Loucy (cell line): ENCODE results near the gene ARHGEF39.
A peak's percentile ranks its signal among the peaks of the same experiment; 100 is the strongest.

Experiments used
- H2AFZ ChIP-seq: fragments of 200-600 bp; sonication (generic); 2 replicates; pipeline ENCODE4 v1.6.0; 2016; ENCODE audit warnings: antibody characterized with exemption, mild to moderate bottlenecking, low read length, moderate library complexity
- H3F3A ChIP-seq: fragments of 200-600 bp; 2 replicates; pipeline ENCODE4 v1.6.0; 2016; ENCODE audit warnings: antibody characterized with exemption, low read depth, mild to moderate bottlenecking
- H3K27me3 ChIP-seq: fragments of 200-600 bp; sonication (generic); 2 replicates; pipeline ENCODE4 v1.6.1; 2014; ENCODE audit warnings: low read length, mild to moderate bottlenecking; ENCODE audit not compliant: insufficient read depth, poor library complexity, severe bottlenecking
- H3K36me3 ChIP-seq: fragments of 200-600 bp; sonication (generic); 2 replicates; pipeline ENCODE4 v1.6.1; 2016; ENCODE audit warnings: low read length; ENCODE audit not compliant: insufficient read depth
- H3K4me1 ChIP-seq: fragments of 200-600 bp; sonication (generic); 2 replicates; pipeline ENCODE4 v1.5.1; 2014; ENCODE audit warnings: low read length, mild to moderate bottlenecking; ENCODE audit not compliant: insufficient read depth, poor library complexity, severe bottlenecking
- H3K4me2 ChIP-seq: fragments of 200-600 bp; sonication (generic); 2 replicates; pipeline ENCODE4 v1.6.0; 2014; ENCODE audit warnings: antibody characterized with exemption, low read length, low read depth, mild to moderate bottlenecking; ENCODE audit not compliant: poor library complexity, severe bottlenecking
- H3K4me3 ChIP-seq: fragments of 200-600 bp; sonication (generic); 2 replicates; pipeline ENCODE4 v1.5.1; 2014; ENCODE audit warnings: low read length, mild to moderate bottlenecking, mixed read lengths; ENCODE audit not compliant: poor library complexity, severe bottlenecking
- H3K79me2 ChIP-seq: fragments of 200-600 bp; sonication (generic); 2 replicates; pipeline ENCODE4 v1.6.1; 2014; ENCODE audit warnings: low read length; ENCODE audit not compliant: insufficient read depth
- H3K9ac ChIP-seq: fragments of 200-600 bp; sonication (generic); 2 replicates; pipeline ENCODE4 v1.6.0; 2014; ENCODE audit warnings: mild to moderate bottlenecking, low read depth, low read length, moderate library complexity; ENCODE audit not compliant: poor library complexity, severe bottlenecking
- H3K9me2 ChIP-seq: fragments of 200-600 bp; sonication (generic); replicated peaks from 2 replicates; pipeline ENCODE4 v1.6.1; 2016; ENCODE audit warnings: low read depth, low read length, mixed read lengths
- H3K9me3 ChIP-seq: fragments of 200-600 bp; sonication (generic); 2 replicates; pipeline ENCODE4 v1.6.1; 2014; ENCODE audit warnings: mild to moderate bottlenecking, antibody characterized with exemption, low read length, low read depth; ENCODE audit not compliant: insufficient read depth
- H4K20me1 ChIP-seq: fragments of 200-600 bp; sonication (generic); 2 replicates; pipeline ENCODE4 v1.6.0; 2014; ENCODE audit warnings: antibody characterized with exemption, low read length, mild to moderate bottlenecking; ENCODE audit not compliant: insufficient read depth, poor library complexity, severe bottlenecking
- EZH2phosphoT487 ChIP-seq: fragments of 200-600 bp; IDR thresholded peaks from 2 replicates; pipeline ENCODE4 v1.6.1; 2018; ENCODE audit warnings: antibody characterized with exemption, mild to moderate bottlenecking, moderate library complexity, borderline replicate concordance
- TF ChIP-seq, protein P1 (sequence below): fragments of 200-600 bp; sonication (generic); conservative IDR thresholded peaks from 2 replicates; pipeline ENCODE4 v1.5.1; 2014; ENCODE audit warnings: mild to moderate bottlenecking, antibody characterized with exemption, low read length

The ARHGEF39 gene

DNA sequence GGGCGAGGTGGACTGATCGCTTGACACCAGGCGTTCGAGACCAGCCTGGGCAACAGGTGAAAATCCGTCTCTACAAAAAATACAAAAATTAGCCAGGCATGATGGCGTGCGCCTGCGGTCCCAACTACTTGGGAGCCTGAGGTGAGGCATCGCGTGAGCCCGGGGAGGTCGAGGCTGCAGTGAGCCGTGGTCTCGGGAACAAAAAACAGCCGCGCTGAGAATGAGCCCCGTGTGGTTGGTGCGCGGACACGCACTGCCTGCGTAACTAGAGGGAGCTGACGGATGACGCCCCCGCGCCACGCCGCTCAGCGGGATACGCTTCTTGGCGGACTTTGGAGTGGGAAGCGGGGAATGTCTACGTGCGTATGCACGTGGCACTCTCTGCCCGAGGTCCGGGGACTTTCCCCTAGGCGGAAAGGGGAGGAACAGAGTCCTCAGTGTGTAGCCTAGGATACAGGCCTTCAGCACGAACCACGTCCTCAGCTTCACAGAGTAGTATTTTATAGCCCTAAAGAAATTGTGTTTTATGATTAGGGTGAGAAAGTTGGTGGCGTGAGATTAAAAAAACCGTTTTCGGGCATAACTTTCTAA lies 7.4 kb downstream of the ARHGEF39 start, which contains the start of gene RMRP:
Gene RMRP, minus strand, starts transcription at position 474 of the 591 bp plus-strand sequence.
- H3K79me2 ChIP-seq, result peaks cover 37% of the 10 kb centered on the region
- no peaks in the 10 kb centered on the region; the same call in 1 of the 2 replicates for H3K36me3 ChIP-seq
- peak within 1 kb of the TSS; percentile 82 for H3K4me3 ChIP-seq
- H3K27me3 ChIP-seq, result no peaks in the 10 kb centered on the region
- TF ChIP-seq, protein P1, sequence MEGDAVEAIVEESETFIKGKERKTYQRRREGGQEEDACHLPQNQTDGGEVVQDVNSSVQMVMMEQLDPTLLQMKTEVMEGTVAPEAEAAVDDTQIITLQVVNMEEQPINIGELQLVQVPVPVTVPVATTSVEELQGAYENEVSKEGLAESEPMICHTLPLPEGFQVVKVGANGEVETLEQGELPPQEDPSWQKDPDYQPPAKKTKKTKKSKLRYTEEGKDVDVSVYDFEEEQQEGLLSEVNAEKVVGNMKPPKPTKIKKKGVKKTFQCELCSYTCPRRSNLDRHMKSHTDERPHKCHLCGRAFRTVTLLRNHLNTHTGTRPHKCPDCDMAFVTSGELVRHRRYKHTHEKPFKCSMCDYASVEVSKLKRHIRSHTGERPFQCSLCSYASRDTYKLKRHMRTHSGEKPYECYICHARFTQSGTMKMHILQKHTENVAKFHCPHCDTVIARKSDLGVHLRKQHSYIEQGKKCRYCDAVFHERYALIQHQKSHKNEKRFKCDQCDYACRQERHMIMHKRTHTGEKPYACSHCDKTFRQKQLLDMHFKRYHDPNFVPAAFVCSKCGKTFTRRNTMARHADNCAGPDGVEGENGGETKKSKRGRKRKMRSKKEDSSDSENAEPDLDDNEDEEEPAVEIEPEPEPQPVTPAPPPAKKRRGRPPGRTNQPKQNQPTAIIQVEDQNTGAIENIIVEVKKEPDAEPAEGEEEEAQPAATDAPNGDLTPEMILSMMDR, result no peak
- TF ChIP-seq EZH2phosphoT487, result no peak
- H2AFZ ChIP-seq, result peak within 1 kb of the TSS; percentile 87
- no peaks in the 10 kb centered on the region for H3K9me3 ChIP-seq
- H4K20me1 ChIP-seq, result peaks cover 3% of the 10 kb centered on the region
- peak within 1 kb of the TSS; percentile 87 for H3K4me2 ChIP-seq
- H3K4me1 ChIP-seq, result peaks cover 57% of the 10 kb centered on the region
- H3K9me2 ChIP-seq, result no peaks in the 10 kb centered on the region
- H3F3A ChIP-seq, result 0 out of 2 replicates have a peak, but pooled peaks cover 6% of the 10 kb centered on the region
- peak within 1 kb of the TSS; percentile 77 for H3K9ac ChIP-seq

DNA sequence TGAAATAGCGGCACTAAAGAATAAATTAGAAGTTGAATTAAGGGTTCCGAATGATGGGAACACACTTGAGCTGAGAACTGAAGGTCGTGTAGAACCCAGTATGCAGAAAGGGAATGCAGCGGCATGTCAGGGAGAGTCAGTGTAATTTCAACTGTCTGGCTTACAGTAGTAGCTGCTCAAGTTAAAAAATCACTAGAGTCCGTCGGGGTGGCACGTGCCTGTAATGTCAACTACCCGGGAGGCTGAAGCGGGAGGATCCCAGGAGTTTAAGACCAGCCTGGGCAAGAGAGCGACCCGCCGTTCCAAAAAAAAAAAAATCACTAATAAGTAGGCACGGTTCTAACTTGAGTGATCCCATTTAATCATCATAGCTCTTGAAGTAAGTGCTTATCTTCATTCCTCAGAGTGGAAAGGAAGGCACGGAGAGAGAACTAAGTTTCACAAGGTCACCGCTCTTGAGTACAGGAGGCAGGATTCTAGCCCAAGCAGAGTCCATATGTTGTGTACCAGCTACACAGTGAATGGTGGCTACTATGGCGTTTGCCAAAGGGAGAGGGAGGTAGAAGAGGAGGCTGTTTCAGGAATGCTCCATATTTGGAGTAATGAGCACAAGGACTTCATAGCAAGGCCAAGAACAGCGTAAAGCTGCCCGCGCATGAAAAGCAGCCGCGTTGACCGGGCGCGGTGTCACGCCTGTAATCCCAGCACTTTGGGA lies 8.0 kb downstream of the ARHGEF39 start:
- H3K27me3 ChIP-seq, result no peaks in the 10 kb centered on the region
- peak overlapping the region; percentile 82 for H3K4me3 ChIP-seq

DNA sequence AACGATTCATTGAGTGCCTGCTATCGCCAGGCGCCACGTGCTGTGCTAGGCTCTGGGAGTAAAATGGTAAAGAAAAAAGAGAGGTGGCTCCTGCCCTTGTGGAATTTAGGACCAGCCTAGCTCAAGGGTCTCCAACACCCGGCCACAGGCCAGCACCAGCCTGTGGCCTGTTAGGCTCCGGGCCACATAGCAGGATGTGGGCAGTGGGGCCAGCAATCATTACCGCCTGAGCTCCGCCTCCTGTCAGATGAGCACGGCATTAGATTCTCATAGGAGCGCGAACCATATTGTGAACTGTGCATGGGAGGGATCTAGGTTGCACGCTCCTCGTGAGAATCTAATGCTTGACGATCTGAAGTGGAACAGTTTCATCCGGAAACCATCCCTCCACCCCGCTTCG lies 8.6 kb downstream of the ARHGEF39 start:
- Histone ChIP-seq H3K27me3 (no peaks in the 10 kb centered on the region), H3K9ac (no peak overlapping the region), H4K20me1 (no peaks in the 10 kb centered on the region), H3K9me2 (no peaks in the 10 kb centered on the region), H3K4me2 (peak overlapping the region; percentile 87), H3K36me3 (no peaks in the 10 kb centered on the region; the same call in 1 of the 2 replicates), H3K4me1 (peaks cover 53% of the 10 kb centered on the region), H2AFZ (no peak overlapping the region), H3F3A (0 out of 2 replicates have a peak, but pooled peaks cover 6% of the 10 kb centered on the region), H3K4me3 (no peak overlapping the region), H3K9me3 (no peaks in the 10 kb centered on the region), H3K79me2 (peaks cover 33% of the 10 kb centered on the region)
- TF ChIP-seq EZH2phosphoT487, result no peak
- TF ChIP-seq, protein P1, result no peak

More for the DNA sequence above, 8.0 kb downstream of the ARHGEF39 start:
- Histone ChIP-seq H3K4me2 (peak overlapping the region; percentile 87), H3K9me2 (no peaks in the 10 kb centered on the region), H3F3A (0 out of 2 replicates have a peak, but pooled peaks cover 6% of the 10 kb centered on the region), H3K36me3 (no peaks in the 10 kb centered on the region; the same call in 1 of the 2 replicates), H3K4me1 (peaks cover 53% of the 10 kb centered on the region), H3K9me3 (no peaks in the 10 kb centered on the region), H4K20me1 (peaks cover 3% of the 10 kb centered on the region), H2AFZ (0 out of 2 replicates have a peak overlapping the region, but pooled peaks have one; percentile 4), H3K9ac (peak overlapping the region; percentile 77), H3K79me2 (peaks cover 32% of the 10 kb centered on the region)
- TF ChIP-seq EZH2phosphoT487, result no peak
- TF ChIP-seq, protein P1, result no peak
